Transverse colon (tissue), 4 donors: Measurements from ENCODE around the gene SLC5A2.

Experiments used
- EP300 ChIP-seq: sonication (generic); formaldehyde crosslinking; IDR thresholded peaks from one replicate; pipeline ENCODE4 v1.6.1; 2017; ENCODE audit warnings: antibody characterized with exemption, low read depth
- POLR2A ChIP-seq: fragments of 450-650 bp; IDR thresholded peaks from one replicate; pipeline ENCODE4 v1.6.1; 2016; ENCODE audit warnings: antibody characterized with exemption, mild to moderate bottlenecking, moderate library complexity
- POLR2AphosphoS5 ChIP-seq, 3 donors: sonication (generic); formaldehyde crosslinking; IDR thresholded peaks; one replicate each; pipeline ENCODE4 v1.6.1; 2016; ENCODE audit warnings: antibody characterized with exemption in 3 of 3
- TF ChIP-seq, protein P1 (sequence below), 5 experiments: fragments of 200-600 bp in 3 of 5; fragments of 450-650 bp in 2 of 5; sonication (generic) in 3 of 5; IDR thresholded peaks; 1 replicate in 2 of 5; 2 replicates in 3 of 5; pipeline ENCODE4 v1.5.1; 2016 to 2017; ENCODE audit warnings: antibody characterized with exemption in 5 of 5, inconsistent platforms in 3 of 5, mild to moderate bottlenecking in 2 of 5, moderate library complexity in 1 of 5

DNA sequence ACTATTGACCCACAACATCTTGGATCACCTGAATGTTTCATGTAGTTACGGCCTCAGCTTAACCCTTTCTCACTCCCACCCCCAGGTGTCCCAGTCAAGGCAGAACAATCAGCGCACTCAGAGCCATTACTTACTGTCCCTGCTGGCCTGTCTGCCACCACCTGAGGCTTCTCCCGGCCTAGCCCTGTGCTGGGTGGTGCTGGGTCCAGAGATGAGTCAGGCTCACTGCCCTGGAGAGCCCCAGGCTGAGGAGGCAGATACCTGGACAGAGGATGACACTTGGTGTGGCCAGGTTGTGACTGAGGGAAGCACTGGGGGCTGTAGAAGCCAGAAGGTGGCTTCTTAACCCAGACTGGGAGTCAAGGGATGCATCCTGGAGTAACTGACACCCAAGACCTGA, 4.0 kb upstream of the SLC5A2 start:
- TF ChIP-seq POLR2AphosphoS5 (IDR thresholded peaks at IDR 0.05) (no peak), EP300 (no peak), POLR2A (no peak)
- TF ChIP-seq, protein P1, sequence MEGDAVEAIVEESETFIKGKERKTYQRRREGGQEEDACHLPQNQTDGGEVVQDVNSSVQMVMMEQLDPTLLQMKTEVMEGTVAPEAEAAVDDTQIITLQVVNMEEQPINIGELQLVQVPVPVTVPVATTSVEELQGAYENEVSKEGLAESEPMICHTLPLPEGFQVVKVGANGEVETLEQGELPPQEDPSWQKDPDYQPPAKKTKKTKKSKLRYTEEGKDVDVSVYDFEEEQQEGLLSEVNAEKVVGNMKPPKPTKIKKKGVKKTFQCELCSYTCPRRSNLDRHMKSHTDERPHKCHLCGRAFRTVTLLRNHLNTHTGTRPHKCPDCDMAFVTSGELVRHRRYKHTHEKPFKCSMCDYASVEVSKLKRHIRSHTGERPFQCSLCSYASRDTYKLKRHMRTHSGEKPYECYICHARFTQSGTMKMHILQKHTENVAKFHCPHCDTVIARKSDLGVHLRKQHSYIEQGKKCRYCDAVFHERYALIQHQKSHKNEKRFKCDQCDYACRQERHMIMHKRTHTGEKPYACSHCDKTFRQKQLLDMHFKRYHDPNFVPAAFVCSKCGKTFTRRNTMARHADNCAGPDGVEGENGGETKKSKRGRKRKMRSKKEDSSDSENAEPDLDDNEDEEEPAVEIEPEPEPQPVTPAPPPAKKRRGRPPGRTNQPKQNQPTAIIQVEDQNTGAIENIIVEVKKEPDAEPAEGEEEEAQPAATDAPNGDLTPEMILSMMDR (IDR thresholded peaks at IDR 0.05): no peak
